Loucy (cell line): ENCODE results near the gene WEE2.

Experiments used
- H2AFZ ChIP-seq: fragments of 200-600 bp; sonication (generic); 2 replicates; pipeline ENCODE4 v1.6.0; 2016; ENCODE audit warnings: antibody characterized with exemption, mild to moderate bottlenecking, low read length, moderate library complexity
- H3F3A ChIP-seq: fragments of 200-600 bp; 2 replicates; pipeline ENCODE4 v1.6.0; 2016; ENCODE audit warnings: antibody characterized with exemption, low read depth, mild to moderate bottlenecking
- H3K27me3 ChIP-seq: fragments of 200-600 bp; sonication (generic); 2 replicates; pipeline ENCODE4 v1.6.1; 2014; ENCODE audit warnings: low read length, mild to moderate bottlenecking; ENCODE audit not compliant: insufficient read depth, poor library complexity, severe bottlenecking
- H3K36me3 ChIP-seq: fragments of 200-600 bp; sonication (generic); 2 replicates; pipeline ENCODE4 v1.6.1; 2016; ENCODE audit warnings: low read length; ENCODE audit not compliant: insufficient read depth
- H3K4me1 ChIP-seq: fragments of 200-600 bp; sonication (generic); 2 replicates; pipeline ENCODE4 v1.5.1; 2014; ENCODE audit warnings: low read length, mild to moderate bottlenecking; ENCODE audit not compliant: insufficient read depth, poor library complexity, severe bottlenecking
- H3K4me2 ChIP-seq: fragments of 200-600 bp; sonication (generic); 2 replicates; pipeline ENCODE4 v1.6.0; 2014; ENCODE audit warnings: antibody characterized with exemption, low read length, low read depth, mild to moderate bottlenecking; ENCODE audit not compliant: poor library complexity, severe bottlenecking
- H3K4me3 ChIP-seq: fragments of 200-600 bp; sonication (generic); 2 replicates; pipeline ENCODE4 v1.5.1; 2014; ENCODE audit warnings: low read length, mild to moderate bottlenecking, mixed read lengths; ENCODE audit not compliant: poor library complexity, severe bottlenecking
- H3K79me2 ChIP-seq: fragments of 200-600 bp; sonication (generic); 2 replicates; pipeline ENCODE4 v1.6.1; 2014; ENCODE audit warnings: low read length; ENCODE audit not compliant: insufficient read depth
- H3K9ac ChIP-seq: fragments of 200-600 bp; sonication (generic); 2 replicates; pipeline ENCODE4 v1.6.0; 2014; ENCODE audit warnings: mild to moderate bottlenecking, low read depth, low read length, moderate library complexity; ENCODE audit not compliant: poor library complexity, severe bottlenecking
- H3K9me2 ChIP-seq: fragments of 200-600 bp; sonication (generic); replicated peaks from 2 replicates; pipeline ENCODE4 v1.6.1; 2016; ENCODE audit warnings: low read depth, low read length, mixed read lengths
- H3K9me3 ChIP-seq: fragments of 200-600 bp; sonication (generic); 2 replicates; pipeline ENCODE4 v1.6.1; 2014; ENCODE audit warnings: mild to moderate bottlenecking, antibody characterized with exemption, low read length, low read depth; ENCODE audit not compliant: insufficient read depth
- H4K20me1 ChIP-seq: fragments of 200-600 bp; sonication (generic); 2 replicates; pipeline ENCODE4 v1.6.0; 2014; ENCODE audit warnings: antibody characterized with exemption, low read length, mild to moderate bottlenecking; ENCODE audit not compliant: insufficient read depth, poor library complexity, severe bottlenecking
- EZH2phosphoT487 ChIP-seq: fragments of 200-600 bp; IDR thresholded peaks from 2 replicates; pipeline ENCODE4 v1.6.1; 2018; ENCODE audit warnings: antibody characterized with exemption, mild to moderate bottlenecking, moderate library complexity, borderline replicate concordance
- TF ChIP-seq, protein P1 (sequence below): fragments of 200-600 bp; sonication (generic); conservative IDR thresholded peaks from 2 replicates; pipeline ENCODE4 v1.5.1; 2014; ENCODE audit warnings: mild to moderate bottlenecking, antibody characterized with exemption, low read length

WEE2 gene

DNA sequence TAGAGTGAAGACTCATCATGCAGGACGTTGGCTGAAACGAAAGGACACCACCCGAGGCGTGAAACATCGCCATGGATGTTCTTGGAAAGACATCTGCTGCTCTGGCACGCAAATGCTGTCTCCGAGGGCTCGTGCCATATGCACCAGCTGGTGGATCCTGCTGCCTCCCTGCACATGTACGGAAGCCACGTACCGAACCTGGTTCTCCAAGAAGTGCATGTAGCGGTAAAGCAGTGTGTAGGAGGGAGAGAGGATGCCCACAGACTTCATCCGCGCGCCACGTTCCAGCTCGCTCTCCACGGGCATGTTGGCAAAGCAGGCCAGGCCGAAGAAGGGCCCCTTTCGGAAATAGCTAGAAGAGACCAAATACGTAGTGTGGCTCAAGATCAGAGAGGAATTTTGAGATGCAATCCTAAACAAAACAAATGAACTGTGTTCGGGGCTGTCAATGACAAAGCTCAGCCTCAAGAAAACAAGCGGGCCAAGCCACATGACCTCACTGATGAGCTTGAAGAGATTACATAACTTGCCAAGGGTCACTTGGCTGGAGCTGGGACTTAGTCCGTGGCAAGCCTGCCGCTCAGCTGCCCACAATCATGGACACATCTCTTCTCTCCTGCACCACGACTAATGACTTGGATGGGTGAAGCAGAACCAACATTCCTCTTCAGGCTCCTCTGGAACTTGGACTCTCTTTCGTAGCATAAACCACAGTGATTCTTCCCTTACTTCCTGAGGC, 22.7 kb upstream of the WEE2 start:
- Histone ChIP-seq H3F3A (no peaks in the 10 kb centered on the region), H4K20me1 (no peaks in the 10 kb centered on the region), H3K4me1 (no peaks in the 10 kb centered on the region), H3K9me3 (no peaks in the 10 kb centered on the region), H3K27me3 (no peaks in the 10 kb centered on the region), H3K4me2 (no peak overlapping the region), H3K4me3 (no peak overlapping the region), H3K9ac (no peak overlapping the region), H3K36me3 (peaks cover 43% of the 10 kb centered on the region; the same call in 1 of the 2 replicates), H2AFZ (no peak overlapping the region), H3K9me2 (no peaks in the 10 kb centered on the region), H3K79me2 (no peaks in the 10 kb centered on the region; the same call in 1 of the 2 replicates)
- TF ChIP-seq, protein P1, sequence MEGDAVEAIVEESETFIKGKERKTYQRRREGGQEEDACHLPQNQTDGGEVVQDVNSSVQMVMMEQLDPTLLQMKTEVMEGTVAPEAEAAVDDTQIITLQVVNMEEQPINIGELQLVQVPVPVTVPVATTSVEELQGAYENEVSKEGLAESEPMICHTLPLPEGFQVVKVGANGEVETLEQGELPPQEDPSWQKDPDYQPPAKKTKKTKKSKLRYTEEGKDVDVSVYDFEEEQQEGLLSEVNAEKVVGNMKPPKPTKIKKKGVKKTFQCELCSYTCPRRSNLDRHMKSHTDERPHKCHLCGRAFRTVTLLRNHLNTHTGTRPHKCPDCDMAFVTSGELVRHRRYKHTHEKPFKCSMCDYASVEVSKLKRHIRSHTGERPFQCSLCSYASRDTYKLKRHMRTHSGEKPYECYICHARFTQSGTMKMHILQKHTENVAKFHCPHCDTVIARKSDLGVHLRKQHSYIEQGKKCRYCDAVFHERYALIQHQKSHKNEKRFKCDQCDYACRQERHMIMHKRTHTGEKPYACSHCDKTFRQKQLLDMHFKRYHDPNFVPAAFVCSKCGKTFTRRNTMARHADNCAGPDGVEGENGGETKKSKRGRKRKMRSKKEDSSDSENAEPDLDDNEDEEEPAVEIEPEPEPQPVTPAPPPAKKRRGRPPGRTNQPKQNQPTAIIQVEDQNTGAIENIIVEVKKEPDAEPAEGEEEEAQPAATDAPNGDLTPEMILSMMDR, result no peak
- TF ChIP-seq EZH2phosphoT487, result no peak

DNA sequence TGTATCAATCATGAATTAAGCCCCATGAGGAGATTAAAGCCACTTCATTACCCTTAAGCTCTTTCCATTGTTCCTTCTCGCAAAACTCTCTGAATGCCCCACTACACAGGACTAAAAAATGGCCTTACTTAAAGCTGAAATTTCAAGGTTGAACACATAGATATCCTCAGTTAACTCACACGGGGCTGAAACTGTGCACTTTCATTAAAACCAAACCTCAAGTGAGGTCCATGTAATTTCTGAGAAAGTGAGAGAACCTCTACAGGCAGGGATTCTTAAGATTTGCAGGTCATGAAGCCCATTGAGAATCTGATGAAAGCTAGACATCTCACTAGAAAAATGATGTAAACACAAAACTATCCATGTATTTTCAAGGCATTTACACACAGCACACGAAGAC, 22.1 kb upstream of the WEE2 start:
- Histone ChIP-seq H3K9ac (no peak overlapping the region), H3K4me1 (no peaks in the 10 kb centered on the region), H3K36me3 (peaks cover 37% of the 10 kb centered on the region; the same call in 1 of the 2 replicates), H3K79me2 (peaks cover 2% of the 10 kb centered on the region; the same call in 1 of the 2 replicates), H3F3A (no peaks in the 10 kb centered on the region), H3K4me2 (no peak overlapping the region), H3K9me2 (no peaks in the 10 kb centered on the region), H4K20me1 (peaks cover under 1% of the 10 kb centered on the region), H3K4me3 (no peak overlapping the region), H3K27me3 (no peaks in the 10 kb centered on the region), H2AFZ (no peak overlapping the region), H3K9me3 (no peaks in the 10 kb centered on the region)
- TF ChIP-seq EZH2phosphoT487, result no peak
- TF ChIP-seq, protein P1, result no peak

DNA sequence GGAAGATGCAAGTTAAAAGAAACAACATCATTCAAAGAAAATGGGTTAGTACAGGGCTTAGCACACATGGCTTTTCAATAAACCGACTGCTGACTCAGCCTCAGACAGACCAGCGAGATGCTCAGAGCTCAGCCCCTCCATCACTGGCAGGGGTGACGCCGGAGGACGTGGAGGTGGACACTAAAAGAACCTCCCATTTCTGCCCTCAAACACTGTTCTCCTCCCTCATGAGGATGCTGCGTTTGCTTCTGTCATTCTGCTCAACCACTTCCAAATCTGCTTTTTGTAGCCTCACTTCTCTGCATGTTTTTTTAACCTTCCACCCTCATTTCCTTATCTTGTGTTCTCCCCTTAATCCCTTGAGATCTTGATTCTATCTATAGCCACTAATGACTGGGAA, 21.5 kb upstream of the WEE2 start:
- Histone ChIP-seq H4K20me1 (peaks cover 4% of the 10 kb centered on the region), H3K4me3 (no peak overlapping the region), H3K4me2 (no peak overlapping the region), H3K9ac (no peak overlapping the region), H3K9me3 (no peaks in the 10 kb centered on the region), H3K79me2 (peaks cover 3% of the 10 kb centered on the region; the same call in 1 of the 2 replicates), H2AFZ (no peak overlapping the region), H3K9me2 (no peaks in the 10 kb centered on the region), H3K27me3 (no peaks in the 10 kb centered on the region), H3F3A (no peaks in the 10 kb centered on the region), H3K36me3 (peaks cover 31% of the 10 kb centered on the region; the same call in 1 of the 2 replicates), H3K4me1 (no peaks in the 10 kb centered on the region)
- TF ChIP-seq, protein P1, result no peak
- TF ChIP-seq EZH2phosphoT487, result no peak
